M059J (cell line): Measurements from ENCODE around the gene SRP14. TPM values are rescaled to one million over a fixed set of nuclear protein-coding genes. Genes with fewer than 3 reads are reported as not detected.
A peak's percentile ranks its signal among the peaks of the same experiment; 100 is the strongest.
"Not testable (repeated sequence)": the region's sequence is repeated elsewhere in the genome, so short reads cannot be mapped to it uniquely, and the experiment has no call there.

Experiments used
- DNase-seq: peaks from one replicate; pipeline ENCODE4 v3.0.0-alpha.2; 2012; ENCODE audit warnings: low read depth
- total RNA-seq: library from RNA; depleted of rRNA; stranded (reverse); fragments of >200 nt; shearing (Covaris generic); gene quantifications from 2 replicates; pipeline ENCODE4 v1.2.3, GENCODE V29; 2014

SRP14 gene
- total RNA-seq, 1 experiment from 2014 or later: 307 TPM

GRCh38 chr15:40029979-40030893 lies 8.7 kb downstream of the SRP14 start:
- no peak for DNase-seq

GRCh38 chr15:40028853-40029252 lies 10.1 kb downstream of the SRP14 start:
- DNase-seq: no peak

GRCh38 chr15:40028193-40028592 lies 10.8 kb downstream of the SRP14 start:
- no peak for DNase-seq

- no peak for DNase-seq
Observed at GRCh38 chr15:40016224-40016865, 22.6 kb downstream of the SRP14 start.

- DNase-seq: no peak
Observed at GRCh38 chr15:40014390-40014789, 24.6 kb downstream of the SRP14 start.

GRCh38 chr15:40013372-40013771 lies 25.6 kb downstream of the SRP14 start:
- not testable (repeated sequence) for DNase-seq

- no peak for DNase-seq
Observed at GRCh38 chr15:40011303-40011702, 27.7 kb downstream of the SRP14 start.

GRCh38 chr15:40010686-40011085 lies 28.3 kb downstream of the SRP14 start:
- DNase-seq: no peak

- no peak for DNase-seq
Observed at GRCh38 chr15:40008061-40008765, 30.8 kb downstream of the SRP14 start.

- peak; percentile 9 for DNase-seq
Observed at GRCh38 chr15:40006646-40007045, 32.3 kb downstream of the SRP14 start.

GRCh38 chr15:40006003-40006402 lies 33.0 kb downstream of the SRP14 start:
- peak; percentile 25 for DNase-seq

GRCh38 chr15:40003116-40003916 lies 35.7 kb downstream of the SRP14 start:
- DNase-seq: no peak

GRCh38 chr15:40002295-40002694 lies 36.7 kb downstream of the SRP14 start:
- peak; percentile 7 for DNase-seq

- peak; percentile 18 for DNase-seq
Observed at GRCh38 chr15:39999538-40000200, 39.3 kb downstream of the SRP14 start.

- DNase-seq: no peak
Observed at GRCh38 chr15:39998511-39999077, 40.4 kb downstream of the SRP14 start.

GRCh38 chr15:39997639-39998038 lies 41.3 kb downstream of the SRP14 start:
- DNase-seq: no peak

GRCh38 chr15:39997031-39997430 lies 42.0 kb downstream of the SRP14 start:
- DNase-seq: peak; percentile 34

- DNase-seq: not testable (repeated sequence)
Observed at GRCh38 chr15:39996228-39996627, 42.8 kb downstream of the SRP14 start.

- not testable (repeated sequence) for DNase-seq
Observed at GRCh38 chr15:39992953-39993352, 46.0 kb downstream of the SRP14 start.

GRCh38 chr15:39990706-39991105 lies 48.3 kb downstream of the SRP14 start:
- DNase-seq: no peak

- DNase-seq: no peak
Observed at GRCh38 chr15:39987821-39988220, 51.2 kb downstream of the SRP14 start.
